HG03139 (cell line): ENCODE results near the gene ZSCAN29.
"Not testable (repeated sequence)": the region's sequence is repeated elsewhere in the genome, so short reads cannot be mapped to it uniquely, and the experiment has no call there.

ENCODE experiments used
- ATAC-seq: cut with Tn5 transposase; IDR thresholded peaks from one replicate; pipeline ENCODE4 v1.9.1; 2021; ENCODE audit not compliant: unreplicated experiment

Gene ZSCAN29

GRCh38 chr15:43370975-43371974, at the start of gene ZSCAN29, which contains the start of gene TUBGCP4:
ZSCAN29 (minus strand) TSS chr15:43371043; CDS start chr15:43369913, 1,130 bp downstream.
TUBGCP4 (plus strand) TSS chr15:43371101; CDS start chr15:43371355, 254 bp downstream.
- ATAC-seq: peak; percentile 67

- ATAC-seq: no peak
Observed at GRCh38 chr15:43420435-43420834, 49.6 kb upstream of the ZSCAN29 start.

GRCh38 chr15:43414196-43414595, 43.4 kb upstream of the ZSCAN29 start:
- ATAC-seq: no peak

- no peak for ATAC-seq
Observed at GRCh38 chr15:43412096-43412495, 41.3 kb upstream of the ZSCAN29 start.

GRCh38 chr15:43410572-43411214, 39.9 kb upstream of the ZSCAN29 start:
- no peak for ATAC-seq

GRCh38 chr15:43408789-43409188, 37.9 kb upstream of the ZSCAN29 start:
- ATAC-seq: no peak

GRCh38 chr15:43406808-43407207, 36.0 kb upstream of the ZSCAN29 start:
- ATAC-seq: no peak

- no peak for ATAC-seq
Observed at GRCh38 chr15:43406189-43406588, 35.3 kb upstream of the ZSCAN29 start.

- no peak for ATAC-seq
Observed at GRCh38 chr15:43404130-43404529, 33.3 kb upstream of the ZSCAN29 start.

GRCh38 chr15:43403616-43404015, 32.8 kb upstream of the ZSCAN29 start:
- no peak for ATAC-seq

- no peak for ATAC-seq
Observed at GRCh38 chr15:43402255-43402654, 31.4 kb upstream of the ZSCAN29 start.

GRCh38 chr15:43393592-43393991, 22.7 kb upstream of the ZSCAN29 start:
- ATAC-seq: not testable (repeated sequence)

- no peak for ATAC-seq
Observed at GRCh38 chr15:43390723-43391122, 19.9 kb upstream of the ZSCAN29 start.

GRCh38 chr15:43383070-43383469, 12.2 kb upstream of the ZSCAN29 start:
- ATAC-seq: no peak

GRCh38 chr15:43382310-43382709, 11.5 kb upstream of the ZSCAN29 start:
- ATAC-seq: no peak

GRCh38 chr15:43378601-43379000, 7.8 kb upstream of the ZSCAN29 start:
- ATAC-seq: no peak

- ATAC-seq: no peak
Observed at GRCh38 chr15:43376017-43376705, 5.3 kb upstream of the ZSCAN29 start.

- peak; percentile 9 for ATAC-seq
Observed at GRCh38 chr15:43370310-43370974, 401 bp downstream of the ZSCAN29 start.

GRCh38 chr15:43361313-43361903, 9.4 kb downstream of the ZSCAN29 start:
- ATAC-seq: no peak

GRCh38 chr15:43360821-43361220, 10.0 kb downstream of the ZSCAN29 start:
- no peak for ATAC-seq
